ENCODE data around the gene RHOBTB1.
"Not testable (repeated sequence)": the region's sequence is repeated elsewhere in the genome, so short reads cannot be mapped to it uniquely, and the experiment has no call there.

Gene RHOBTB1

GRCh38 chr10:60975716-60976115 lies 31.7 kb upstream of the RHOBTB1 start:
- Histone ChIP-seq H3K36me3 (ENCODE audit: insufficient read depth, low read length) (no peaks in the 10 kb centered on the region), H3K4me3 (ENCODE audit: low read depth in 1 of 2, low read length in 2 of 2) (no peak overlapping the region), H3K27ac (ENCODE audit: low read depth, low read length) (no peak overlapping the region)

GRCh38 chr10:60974463-60975149 lies 30.6 kb upstream of the RHOBTB1 start:
- Histone ChIP-seq H3K9ac (ENCODE audit: low read length) (no peak overlapping the region), H3K27ac (ENCODE audit: low read depth, low read length) (no peak overlapping the region), H3K4me1 (ENCODE audit: insufficient read depth, low read length) (no peaks in the 10 kb centered on the region), H3K9me3 (ENCODE audit: low read length) (no peaks in the 10 kb centered on the region), H3K27me3 (ENCODE audit: control insufficient read depth in 1 of 2, insufficient read depth in 2 of 2, low read length in 2 of 2) (no peaks in the 10 kb centered on the region), H3K36me3 (ENCODE audit: insufficient read depth, low read length) (no peaks in the 10 kb centered on the region), H3K4me3 (ENCODE audit: low read depth in 1 of 2, low read length in 2 of 2) (no peak overlapping the region)

More at GRCh38 chr10:60975716-60976115, 31.7 kb upstream of the RHOBTB1 start:
- Histone ChIP-seq H3K27me3 (ENCODE audit: control insufficient read depth in 1 of 2, insufficient read depth in 2 of 2, low read length in 2 of 2) (no peaks in the 10 kb centered on the region), H3K9ac (ENCODE audit: low read length) (no peak overlapping the region), H3K4me1 (ENCODE audit: insufficient read depth, low read length) (no peaks in the 10 kb centered on the region), H3K9me3 (ENCODE audit: low read length) (no peaks in the 10 kb centered on the region)

DNA sequence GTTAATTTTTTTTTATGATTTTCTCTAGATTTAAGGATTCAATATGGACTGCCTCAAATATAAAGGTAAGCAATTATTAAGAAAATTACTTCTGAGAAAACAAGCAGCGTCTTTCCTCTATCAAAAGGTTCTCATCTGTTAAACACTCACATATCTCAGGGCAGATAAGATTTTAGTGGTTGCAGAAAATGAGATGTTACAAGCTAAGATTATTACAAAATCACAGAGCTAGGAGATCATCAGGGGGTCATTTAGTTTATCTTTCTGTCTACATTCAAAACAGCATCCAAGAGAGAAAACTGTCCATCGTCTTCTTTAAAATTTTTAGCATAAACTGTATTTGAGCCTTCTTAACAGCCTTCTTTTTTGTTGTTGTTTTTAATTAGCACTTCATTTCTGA lies 29.1 kb upstream of the RHOBTB1 start:
- H3K9ac ChIP-seq (ENCODE audit: low read length): no peak overlapping the region
- H3K27ac ChIP-seq (ENCODE audit: low read depth, low read length): no peak overlapping the region
- no peaks in the 10 kb centered on the region for H3K4me1 ChIP-seq (ENCODE audit: insufficient read depth, low read length)
- no peak overlapping the region for H3K4me3 ChIP-seq (ENCODE audit: low read depth in 1 of 2, low read length in 2 of 2)
- no peaks in the 10 kb centered on the region for H3K9me3 ChIP-seq (ENCODE audit: low read length)
- no peaks in the 10 kb centered on the region for H3K27me3 ChIP-seq (ENCODE audit: control insufficient read depth in 1 of 2, insufficient read depth in 2 of 2, low read length in 2 of 2)
- H3K36me3 ChIP-seq (ENCODE audit: insufficient read depth, low read length): no peaks in the 10 kb centered on the region

GRCh38 chr10:60972181-60972580 lies 28.2 kb upstream of the RHOBTB1 start:
- not testable (repeated sequence) for H3K9ac ChIP-seq (ENCODE audit: low read length); H3K9me3 ChIP-seq (ENCODE audit: low read length); H3K27me3 ChIP-seq (ENCODE audit: control insufficient read depth in 1 of 2, insufficient read depth in 2 of 2, low read length in 2 of 2); H3K36me3 ChIP-seq (ENCODE audit: insufficient read depth, low read length); H3K27ac ChIP-seq (ENCODE audit: low read depth, low read length); H3K4me1 ChIP-seq (ENCODE audit: insufficient read depth, low read length); H3K4me3 ChIP-seq (ENCODE audit: low read depth in 1 of 2, low read length in 2 of 2)

DNA sequence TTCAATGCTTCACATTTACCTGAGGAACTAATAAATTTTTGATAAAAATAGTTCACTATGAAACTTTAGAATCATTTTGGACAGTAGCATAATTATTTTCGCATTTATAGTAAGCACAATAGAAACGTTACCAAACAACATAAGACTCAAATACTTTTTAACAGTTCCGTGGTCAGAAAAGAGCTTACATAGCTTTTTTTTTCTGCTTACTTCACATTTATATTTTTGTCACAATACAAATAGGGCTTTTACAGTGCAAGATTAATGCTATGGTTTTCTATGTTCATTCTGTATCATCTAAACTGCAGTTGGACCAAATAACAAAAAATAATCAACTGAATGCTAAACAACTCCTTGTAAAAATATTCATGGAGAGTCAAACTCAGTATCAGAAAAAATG lies 26.5 kb upstream of the RHOBTB1 start:
- Histone ChIP-seq H3K4me3 (ENCODE audit: low read depth in 1 of 2, low read length in 2 of 2) (no peak overlapping the region), H3K27ac (ENCODE audit: low read depth, low read length) (no peak overlapping the region), H3K9me3 (ENCODE audit: low read length) (no peaks in the 10 kb centered on the region), H3K36me3 (ENCODE audit: insufficient read depth, low read length) (no peaks in the 10 kb centered on the region), H3K4me1 (ENCODE audit: insufficient read depth, low read length) (no peaks in the 10 kb centered on the region), H3K27me3 (ENCODE audit: control insufficient read depth in 1 of 2, insufficient read depth in 2 of 2, low read length in 2 of 2) (no peaks in the 10 kb centered on the region), H3K9ac (ENCODE audit: low read length) (no peak overlapping the region)

- Histone ChIP-seq H3K4me1 (ENCODE audit: insufficient read depth, low read length) (peaks cover 9% of the 10 kb centered on the region), H3K27ac (ENCODE audit: low read depth, low read length) (no peak overlapping the region), H3K9ac (ENCODE audit: low read length) (no peak overlapping the region)
Observed at GRCh38 chr10:60968504-60968903, 24.5 kb upstream of the RHOBTB1 start.

DNA sequence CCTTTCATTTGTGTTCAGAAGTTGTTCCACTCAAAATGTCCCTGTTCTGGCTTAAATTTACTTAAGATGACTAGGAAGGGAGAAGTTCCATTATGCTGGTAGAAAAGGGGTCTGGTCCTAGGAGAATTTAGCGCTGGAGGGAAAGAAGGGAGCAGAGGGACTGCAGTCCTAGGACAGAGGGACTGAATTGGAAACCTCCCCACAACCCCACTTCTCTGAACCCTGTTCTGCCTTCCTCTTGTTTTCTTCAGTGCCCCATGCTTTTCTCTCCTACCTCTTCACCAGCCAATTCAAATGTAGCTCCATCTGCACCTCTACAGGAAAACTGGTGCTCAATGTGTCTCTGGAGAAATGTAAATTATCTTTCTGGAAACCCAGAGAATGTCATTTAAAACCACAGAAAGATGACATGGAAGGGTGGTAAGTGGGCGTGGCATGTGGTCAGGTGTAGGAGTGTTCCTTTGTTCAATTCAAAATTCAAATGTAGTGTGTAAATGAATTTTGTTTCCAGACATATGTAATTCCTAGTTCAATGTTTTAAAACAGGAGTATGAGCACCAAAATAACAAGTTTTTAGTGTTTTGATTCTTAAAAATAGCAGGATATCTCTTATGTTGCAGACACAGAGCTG lies 24.0 kb upstream of the RHOBTB1 start:
- H3K36me3 ChIP-seq (ENCODE audit: insufficient read depth, low read length): no peaks in the 10 kb centered on the region
- no peak overlapping the region for H3K27ac ChIP-seq (ENCODE audit: low read depth, low read length)
- H3K9ac ChIP-seq (ENCODE audit: low read length): no peak overlapping the region

More at GRCh38 chr10:60968504-60968903, 24.5 kb upstream of the RHOBTB1 start:
- Histone ChIP-seq H3K9me3 (ENCODE audit: low read length) (no peaks in the 10 kb centered on the region), H3K4me3 (ENCODE audit: low read depth in 1 of 2, low read length in 2 of 2) (no peak overlapping the region), H3K36me3 (ENCODE audit: insufficient read depth, low read length) (no peaks in the 10 kb centered on the region), H3K27me3 (ENCODE audit: control insufficient read depth in 1 of 2, insufficient read depth in 2 of 2, low read length in 2 of 2) (no peaks in the 10 kb centered on the region)

DNA sequence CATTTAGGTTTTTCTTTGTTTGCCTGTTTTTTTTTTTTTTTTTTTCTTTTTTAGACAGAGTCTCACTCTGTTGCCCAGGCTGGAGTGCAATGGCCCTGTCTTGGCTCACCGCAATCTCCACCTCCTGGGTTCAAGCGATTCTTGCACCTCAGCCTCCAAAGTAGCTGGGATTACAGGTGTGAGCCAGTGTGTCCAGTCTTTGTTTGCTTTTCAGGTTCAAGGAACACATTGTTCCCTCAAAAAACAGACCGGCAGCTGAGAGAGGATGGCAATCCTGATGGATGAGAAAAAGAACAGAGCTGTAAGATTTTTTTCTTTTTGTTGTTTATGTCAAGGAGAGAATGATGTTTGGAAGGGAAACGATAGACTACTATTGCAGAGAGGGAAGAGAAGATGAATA lies 23.3 kb upstream of the RHOBTB1 start:
- Histone ChIP-seq H3K9ac (ENCODE audit: low read length) (no peak overlapping the region), H3K4me1 (ENCODE audit: insufficient read depth, low read length) (peaks cover 10% of the 10 kb centered on the region), H3K9me3 (ENCODE audit: low read length) (no peaks in the 10 kb centered on the region), H3K36me3 (ENCODE audit: insufficient read depth, low read length) (no peaks in the 10 kb centered on the region), H3K4me3 (ENCODE audit: low read depth in 1 of 2, low read length in 2 of 2) (no peak overlapping the region), H3K27me3 (ENCODE audit: control insufficient read depth in 1 of 2, insufficient read depth in 2 of 2, low read length in 2 of 2) (no peaks in the 10 kb centered on the region), H3K27ac (ENCODE audit: low read depth, low read length) (no peak overlapping the region)

More for the DNA sequence above, 24.0 kb upstream of the RHOBTB1 start:
- Histone ChIP-seq H3K27me3 (ENCODE audit: control insufficient read depth in 1 of 2, insufficient read depth in 2 of 2, low read length in 2 of 2) (no peaks in the 10 kb centered on the region), H3K4me1 (ENCODE audit: insufficient read depth, low read length) (peaks cover 10% of the 10 kb centered on the region), H3K9me3 (ENCODE audit: low read length) (no peaks in the 10 kb centered on the region), H3K4me3 (ENCODE audit: low read depth in 1 of 2, low read length in 2 of 2) (no peak overlapping the region)

- H3K27me3 ChIP-seq (ENCODE audit: control insufficient read depth in 1 of 2, insufficient read depth in 2 of 2, low read length in 2 of 2): no peaks in the 10 kb centered on the region
- no peaks in the 10 kb centered on the region for H3K36me3 ChIP-seq (ENCODE audit: insufficient read depth, low read length)
- no peak overlapping the region for H3K9ac ChIP-seq (ENCODE audit: low read length)
- no peak overlapping the region for H3K4me3 ChIP-seq (ENCODE audit: low read depth in 1 of 2, low read length in 2 of 2)
- H3K4me1 ChIP-seq (ENCODE audit: insufficient read depth, low read length): peaks cover 10% of the 10 kb centered on the region
- H3K27ac ChIP-seq (ENCODE audit: low read depth, low read length): no peak overlapping the region
- H3K9me3 ChIP-seq (ENCODE audit: low read length): no peaks in the 10 kb centered on the region
Observed at GRCh38 chr10:60965696-60966095, 21.7 kb upstream of the RHOBTB1 start.

- Histone ChIP-seq H3K27me3 (ENCODE audit: control insufficient read depth in 1 of 2, insufficient read depth in 2 of 2, low read length in 2 of 2) (no peaks in the 10 kb centered on the region), H3K4me1 (ENCODE audit: insufficient read depth, low read length) (peaks cover 16% of the 10 kb centered on the region), H3K36me3 (ENCODE audit: insufficient read depth, low read length) (no peaks in the 10 kb centered on the region), H3K9me3 (ENCODE audit: low read length) (no peaks in the 10 kb centered on the region), H3K27ac (ENCODE audit: low read depth, low read length) (no peak overlapping the region), H3K9ac (ENCODE audit: low read length) (no peak overlapping the region), H3K4me3 (ENCODE audit: low read depth in 1 of 2, low read length in 2 of 2) (no peak overlapping the region)
Observed at GRCh38 chr10:60964257-60965235, 20.6 kb upstream of the RHOBTB1 start.

GRCh38 chr10:60963441-60964256 lies 19.7 kb upstream of the RHOBTB1 start:
- Histone ChIP-seq H3K4me1 (ENCODE audit: insufficient read depth, low read length) (peaks cover 22% of the 10 kb centered on the region), H3K27me3 (ENCODE audit: control insufficient read depth in 1 of 2, insufficient read depth in 2 of 2, low read length in 2 of 2) (no peaks in the 10 kb centered on the region), H3K9me3 (ENCODE audit: low read length) (no peaks in the 10 kb centered on the region), H3K4me3 (ENCODE audit: low read depth in 1 of 2, low read length in 2 of 2) (no peak overlapping the region), H3K36me3 (ENCODE audit: insufficient read depth, low read length) (no peaks in the 10 kb centered on the region), H3K27ac (ENCODE audit: low read depth, low read length) (no peak overlapping the region), H3K9ac (ENCODE audit: low read length) (no peak overlapping the region)
